Tongue (tissue), 2 donors: ENCODE measurements around the gene PAM. TPM values are rescaled to one million over a fixed set of nuclear protein-coding genes. Genes with fewer than 3 reads are reported as not detected.
"Not testable (repeated sequence)": the region's sequence is repeated elsewhere in the genome, so short reads cannot be mapped to it uniquely, and the experiment has no call there.

Experiments used
- DNase-seq: peaks from one replicate; pipeline ENCODE4 v3.0.0-alpha.2; 2015
- total RNA-seq: library from RNA; depleted of rRNA; stranded (reverse); fragments of >200 nt; gene quantifications from one replicate; pipeline ENCODE4 v1.2.3, GENCODE V29; 2014

The PAM gene
- total RNA-seq, 1 donor from 2014 or later, result 179 TPM

DNA sequence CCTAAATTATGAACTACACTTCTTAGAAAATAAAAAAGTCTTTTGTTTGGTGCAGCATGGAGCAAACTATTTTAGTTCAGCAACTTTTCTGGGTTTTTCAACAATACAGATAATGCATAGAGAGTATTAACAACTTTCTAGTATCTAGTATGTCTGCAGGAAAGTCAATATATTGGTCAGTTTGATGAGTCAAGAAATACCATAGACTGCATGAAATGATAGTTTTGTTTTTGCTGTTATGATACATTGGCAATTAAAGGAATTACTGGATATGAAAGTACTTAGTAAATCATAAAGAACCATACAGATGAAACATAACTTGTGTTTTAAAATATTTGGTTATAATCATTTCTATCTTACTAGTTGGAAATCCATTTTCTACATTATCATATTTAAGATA lies 191.3 kb downstream of the PAM start:
- no peak for DNase-seq

DNA sequence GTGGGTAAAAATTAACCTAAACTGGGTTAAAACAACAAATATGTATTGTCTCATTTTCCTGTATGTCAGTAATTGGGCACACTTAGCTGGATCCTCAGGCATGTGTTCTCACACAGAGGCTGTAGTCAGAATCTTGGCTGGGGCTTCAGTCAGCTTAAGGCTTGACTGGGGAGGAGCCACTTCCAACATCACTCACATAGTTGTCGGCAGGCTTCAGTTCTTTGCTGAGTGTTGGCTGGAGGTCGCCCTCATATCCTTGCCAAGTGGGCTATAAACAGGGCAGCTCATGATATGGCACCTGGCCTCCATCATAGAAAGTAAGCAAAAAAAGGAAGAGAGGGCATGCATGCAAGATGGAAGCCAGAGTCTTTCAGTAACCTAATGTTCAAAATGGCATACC lies 191.9 kb downstream of the PAM start:
- no peak for DNase-seq

- DNase-seq, result no peak
Observed at GRCh38 chr5:102955488-102955887, 200.4 kb downstream of the PAM start.

GRCh38 chr5:102956599-102956998 lies 201.5 kb downstream of the PAM start:
- DNase-seq, result no peak

GRCh38 chr5:102957141-102957540 lies 202.0 kb downstream of the PAM start:
- DNase-seq, result no peak

- peak; percentile 72 for DNase-seq
Observed at GRCh38 chr5:102958481-102959011, 203.4 kb downstream of the PAM start.

GRCh38 chr5:102959055-102959454 lies 203.9 kb downstream of the PAM start:
- peak; percentile 24 for DNase-seq

- peak; percentile 17 for DNase-seq
Observed at GRCh38 chr5:102961671-102962070, 206.6 kb downstream of the PAM start.

GRCh38 chr5:102965653-102966052 lies 210.5 kb downstream of the PAM start:
- no peak for DNase-seq

DNA sequence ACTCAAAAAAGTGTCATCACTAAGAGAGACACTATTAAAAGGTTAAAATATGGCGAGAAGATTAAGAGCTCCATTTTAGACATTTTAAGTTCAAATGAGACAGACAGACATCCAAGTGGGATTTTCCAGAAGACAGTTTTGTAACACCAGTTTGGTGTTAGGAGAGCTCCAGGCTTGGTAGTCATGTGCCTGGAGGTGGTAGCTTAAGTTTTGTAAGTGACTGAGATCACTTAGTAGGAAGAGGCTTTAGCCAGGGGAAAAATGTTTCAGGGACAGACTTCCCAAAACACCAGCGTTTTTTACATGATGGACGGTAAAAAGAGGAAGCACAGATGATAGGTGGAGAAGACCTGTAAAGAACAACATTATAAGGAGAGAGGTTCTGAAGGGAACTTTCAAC lies 214.5 kb downstream of the PAM start:
- no peak for DNase-seq

DNA sequence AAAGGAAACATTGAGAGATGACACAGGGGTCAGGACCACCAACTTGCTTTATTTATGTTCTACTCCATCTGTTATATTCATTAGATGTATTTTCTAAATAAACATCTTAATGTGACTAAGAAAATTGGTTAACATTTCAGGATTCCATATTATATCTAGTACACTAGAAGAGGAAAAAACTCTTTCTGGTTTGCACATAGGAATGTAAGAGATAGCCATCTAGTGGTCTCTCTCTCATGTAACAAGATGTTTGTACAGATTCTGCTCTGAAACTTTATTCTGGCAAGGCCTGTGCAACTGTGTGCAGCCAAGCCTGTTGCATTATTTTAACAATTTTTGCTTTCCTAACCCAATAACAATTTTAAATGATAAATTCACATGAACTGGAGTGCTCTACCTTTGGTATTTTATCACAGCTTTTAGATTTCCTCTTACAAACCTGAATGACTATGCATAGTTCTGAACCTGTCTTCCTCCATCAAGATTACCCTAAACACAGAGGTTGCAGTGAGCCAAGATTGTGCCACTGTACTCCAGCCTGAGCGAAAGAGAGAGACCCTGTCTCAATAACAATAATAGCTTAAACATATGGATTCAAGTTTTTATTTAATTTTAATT lies 216.7 kb downstream of the PAM start:
- DNase-seq, result peak; percentile 49

- DNase-seq, result no peak
Observed at GRCh38 chr5:102974177-102974576, 219.1 kb downstream of the PAM start.

- peak; percentile 51 for DNase-seq
Observed at GRCh38 chr5:102975045-102975444, 219.9 kb downstream of the PAM start.

GRCh38 chr5:102975457-102976182 lies 220.5 kb downstream of the PAM start:
- DNase-seq, result peak; percentile 28

DNA sequence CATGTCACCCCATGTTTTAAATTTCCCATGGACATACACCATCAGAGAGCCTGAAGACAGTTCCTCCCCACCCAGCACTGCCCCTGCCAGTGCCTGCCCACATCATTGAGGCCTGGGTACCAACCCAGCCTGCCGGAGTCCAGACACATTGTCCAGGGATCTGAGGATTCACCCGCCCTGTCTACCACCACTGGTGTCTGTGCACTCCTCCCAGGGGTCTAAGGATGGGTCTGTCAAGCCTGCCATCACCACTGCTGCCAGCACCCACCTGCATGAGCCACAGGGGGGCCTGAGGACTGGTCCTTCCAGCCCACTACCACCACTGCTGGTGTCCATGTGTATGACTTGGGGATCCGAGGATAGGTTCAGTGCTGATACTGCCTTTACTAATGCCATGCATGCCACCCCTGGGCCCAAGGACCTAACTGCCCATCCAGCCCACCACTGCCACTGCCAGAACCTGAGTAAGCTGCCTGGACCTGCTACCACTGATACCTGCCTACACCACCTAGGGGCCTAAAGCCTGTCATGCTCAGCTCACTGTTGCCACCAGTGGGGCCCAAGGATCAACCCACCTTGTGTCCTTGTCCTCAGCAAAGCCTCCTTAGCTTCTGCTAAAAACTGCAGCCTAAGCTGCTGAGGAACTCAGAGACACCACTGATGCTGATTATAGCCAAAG lies 227.0 kb downstream of the PAM start:
- no peak for DNase-seq

DNA sequence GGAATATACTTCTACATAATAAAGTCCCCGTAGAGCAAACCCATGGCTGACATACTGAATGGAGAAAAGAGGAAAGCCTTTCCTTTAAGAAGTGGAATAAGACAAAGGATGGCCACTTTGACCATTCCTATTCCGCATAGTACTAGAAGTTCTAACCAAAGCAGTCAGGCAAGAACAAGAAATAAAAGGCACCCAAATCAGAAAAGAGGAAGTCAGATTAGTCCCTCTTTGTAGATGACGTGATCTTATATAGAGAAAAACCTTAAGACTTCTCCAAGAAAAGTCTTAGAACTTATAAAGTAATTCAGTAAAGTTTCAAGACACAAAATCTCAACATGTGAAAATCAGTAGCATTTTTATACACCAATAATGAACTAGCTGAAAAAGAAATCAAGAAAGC lies 231.0 kb downstream of the PAM start:
- DNase-seq, result no peak

DNA sequence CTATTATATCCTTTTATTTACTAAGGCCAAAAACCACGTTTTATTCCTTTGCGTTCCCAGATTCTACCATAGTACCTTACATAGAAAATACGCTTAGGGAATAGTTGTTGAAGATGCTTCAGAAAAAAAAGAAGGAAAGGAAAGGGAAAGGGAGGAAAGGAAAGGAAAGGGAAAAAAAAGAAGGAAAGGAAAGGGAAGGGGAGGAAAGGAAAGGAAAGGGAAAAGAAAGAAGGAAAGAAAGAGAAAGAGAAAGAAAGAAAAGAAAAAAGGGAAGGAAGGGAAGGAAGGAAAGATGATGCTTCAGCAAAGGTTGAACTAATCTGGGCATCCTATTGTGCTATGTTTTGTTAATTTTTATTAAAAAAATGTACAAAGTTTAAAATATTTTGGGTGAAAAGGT lies 233.4 kb downstream of the PAM start:
- DNase-seq, result no peak

DNA sequence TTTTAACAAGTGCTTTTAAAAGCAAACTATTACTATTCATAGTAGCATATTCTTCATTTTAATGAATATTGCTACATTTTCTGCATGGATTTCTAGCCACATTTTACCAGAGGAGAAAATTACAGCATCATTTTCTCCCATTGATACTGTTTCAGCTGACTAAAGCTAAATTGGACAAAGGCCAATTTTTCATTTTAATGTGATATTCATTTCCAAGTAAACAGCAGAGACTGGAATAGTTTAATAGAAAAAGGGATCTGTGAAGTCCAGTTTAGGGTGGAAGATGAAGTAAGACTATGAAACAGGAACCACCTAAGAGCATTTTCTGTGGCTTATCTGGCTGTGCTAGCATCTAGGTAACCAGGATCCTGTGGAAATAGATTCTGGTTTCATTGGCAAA lies 236.7 kb downstream of the PAM start:
- no peak for DNase-seq

GRCh38 chr5:102996011-102996575 lies 241.0 kb downstream of the PAM start:
- DNase-seq, result no peak

GRCh38 chr5:102998224-102998623 lies 243.1 kb downstream of the PAM start:
- DNase-seq, result no peak

DNA sequence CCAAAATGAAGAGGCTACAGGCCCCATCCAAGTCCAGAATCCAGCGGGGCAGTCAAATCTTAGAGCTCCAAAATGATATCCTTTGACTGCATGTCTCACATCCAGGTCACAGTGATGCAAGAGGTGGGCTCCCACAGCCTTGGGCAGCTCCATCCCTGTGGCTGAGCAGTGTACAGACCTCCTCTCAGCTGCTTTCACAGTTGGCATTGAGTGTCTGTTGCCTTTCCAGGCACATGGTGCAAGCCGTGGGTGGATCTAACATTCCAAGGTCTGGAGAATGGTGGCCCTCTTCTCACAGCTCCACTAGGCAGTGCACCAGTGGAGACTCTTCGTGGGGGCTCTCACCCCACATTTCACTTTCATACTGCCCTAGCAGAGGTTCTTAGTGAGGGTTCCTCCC lies 244.1 kb downstream of the PAM start:
- DNase-seq, result no peak

- not testable (repeated sequence) for DNase-seq
Observed at GRCh38 chr5:102999621-103000020, 244.5 kb downstream of the PAM start.

DNA sequence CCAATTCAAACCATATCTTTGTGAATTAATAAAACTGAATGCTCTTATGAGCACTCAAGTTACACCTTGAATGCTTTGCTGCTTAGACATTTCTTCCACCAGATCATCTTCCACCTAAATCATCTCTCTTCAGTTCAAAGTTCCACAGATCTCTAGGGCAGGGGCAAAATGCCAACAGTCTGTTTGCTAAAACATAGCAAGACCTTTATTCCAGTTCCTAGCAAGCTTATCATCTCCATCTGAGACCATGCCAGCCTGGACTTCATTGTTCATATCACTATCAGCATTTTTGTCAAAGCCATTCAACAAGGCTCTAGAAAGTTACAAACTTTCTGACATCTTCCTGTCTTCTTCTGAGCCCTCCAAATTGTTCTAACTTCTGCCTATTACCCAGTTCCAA lies 245.0 kb downstream of the PAM start:
- DNase-seq, result no peak
